Brain microvascular endothelial cell (primary cell): ENCODE measurements around the gene ACP7.

Experiments used
- DNase-seq: peaks from one replicate; pipeline ENCODE4 v3.0.0-alpha.2; 2020
- H3K27ac ChIP-seq: fragments of 250-450 bp; sonication (Bioruptor Pico); 2 replicates; pipeline ENCODE4 v1.5.1; 2020; ENCODE audit warnings: mild to moderate bottlenecking, moderate library complexity
- H3K27me3 ChIP-seq: fragments of 250-450 bp; sonication (Bioruptor Pico); replicated peaks from 2 replicates; pipeline ENCODE4 v1.5.1; 2020; ENCODE audit warnings: mild to moderate bottlenecking
- H3K36me3 ChIP-seq: fragments of 250-450 bp; sonication (Bioruptor Pico); replicated peaks from 2 replicates; pipeline ENCODE4 v1.5.1; 2020; ENCODE audit warnings: mild to moderate bottlenecking
- H3K4me3 ChIP-seq: 2 replicates; pipeline ENCODE4 v1.5.1; 2011; ENCODE audit warnings: low read depth, mild to moderate bottlenecking, control low read depth, low read length, moderate library complexity
- in situ Hi-C: cut with HindIII; loops from 2 replicates; pipeline ENCODE4 v1.10.0; 2017; ENCODE audit warnings: low sequenced_read_pairs, low pct_ligation_motif_present
- TF ChIP-seq, protein P1 (sequence below): IDR thresholded peaks from 2 replicates; pipeline ENCODE4 v1.5.1; 2011; ENCODE audit warnings: low read depth, mild to moderate bottlenecking, moderate library complexity, low read length, control low read depth, inconsistent platforms; ENCODE audit errors: missing control alignments

Gene ACP7

DNA sequence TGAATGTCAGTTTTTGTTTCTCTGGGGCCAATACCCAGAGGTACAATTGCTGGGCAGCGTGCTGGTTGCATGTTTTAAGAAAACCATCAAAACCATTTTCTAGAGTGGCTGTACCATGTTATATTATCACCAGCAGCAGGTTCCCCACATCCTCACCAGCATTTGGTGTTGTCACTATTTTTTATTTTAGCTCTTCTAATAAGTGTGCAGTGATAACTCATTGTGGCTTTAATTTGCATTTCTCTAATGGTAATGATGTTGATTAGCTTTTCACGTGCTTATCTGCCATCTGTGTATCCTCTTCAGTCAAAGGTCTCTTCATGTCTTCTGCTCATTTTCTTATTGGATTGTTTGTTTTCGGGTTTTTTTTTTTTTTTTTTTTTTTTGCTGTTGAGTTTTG, 63.3 kb downstream of the ACP7 start:
- in situ Hi-C loops = no loop called here
- TF ChIP-seq, protein P1, sequence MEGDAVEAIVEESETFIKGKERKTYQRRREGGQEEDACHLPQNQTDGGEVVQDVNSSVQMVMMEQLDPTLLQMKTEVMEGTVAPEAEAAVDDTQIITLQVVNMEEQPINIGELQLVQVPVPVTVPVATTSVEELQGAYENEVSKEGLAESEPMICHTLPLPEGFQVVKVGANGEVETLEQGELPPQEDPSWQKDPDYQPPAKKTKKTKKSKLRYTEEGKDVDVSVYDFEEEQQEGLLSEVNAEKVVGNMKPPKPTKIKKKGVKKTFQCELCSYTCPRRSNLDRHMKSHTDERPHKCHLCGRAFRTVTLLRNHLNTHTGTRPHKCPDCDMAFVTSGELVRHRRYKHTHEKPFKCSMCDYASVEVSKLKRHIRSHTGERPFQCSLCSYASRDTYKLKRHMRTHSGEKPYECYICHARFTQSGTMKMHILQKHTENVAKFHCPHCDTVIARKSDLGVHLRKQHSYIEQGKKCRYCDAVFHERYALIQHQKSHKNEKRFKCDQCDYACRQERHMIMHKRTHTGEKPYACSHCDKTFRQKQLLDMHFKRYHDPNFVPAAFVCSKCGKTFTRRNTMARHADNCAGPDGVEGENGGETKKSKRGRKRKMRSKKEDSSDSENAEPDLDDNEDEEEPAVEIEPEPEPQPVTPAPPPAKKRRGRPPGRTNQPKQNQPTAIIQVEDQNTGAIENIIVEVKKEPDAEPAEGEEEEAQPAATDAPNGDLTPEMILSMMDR = no peak
- DNase-seq = no peak
- H3K27ac ChIP-seq = no peak overlapping the region
- no peaks in the 10 kb centered on the region for H3K27me3 ChIP-seq
- no peak overlapping the region for H3K4me3 ChIP-seq
- no peaks in the 10 kb centered on the region for H3K36me3 ChIP-seq

DNA sequence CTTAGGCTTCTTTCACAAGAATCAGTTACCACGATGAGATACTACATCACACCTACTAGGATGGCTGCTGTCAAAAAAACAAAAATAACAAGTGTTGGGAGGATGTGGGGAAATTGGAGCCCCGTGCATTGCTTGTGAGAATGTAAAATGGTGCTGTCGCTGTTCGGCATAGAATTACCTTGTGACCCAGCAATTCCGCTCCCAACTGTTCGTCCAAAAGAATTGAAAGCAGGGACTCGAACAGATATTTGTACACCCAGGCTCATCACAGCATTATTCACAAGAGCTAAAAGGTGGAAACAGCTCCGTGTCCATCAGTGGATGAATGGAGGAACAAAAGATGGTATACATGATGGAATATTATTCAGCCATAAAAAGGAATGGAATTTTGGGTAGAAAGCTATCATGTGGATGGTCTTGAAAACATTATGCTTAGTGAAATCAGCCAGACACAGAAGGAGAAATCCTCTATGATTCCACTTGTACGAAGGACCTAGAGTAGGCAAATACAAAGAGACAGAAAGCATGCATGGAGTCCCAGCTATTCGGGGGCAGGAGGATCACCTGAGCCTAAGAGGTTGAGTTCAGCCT, 64.9 kb downstream of the ACP7 start:
- no peak overlapping the region for H3K4me3 ChIP-seq
- no peak for DNase-seq
- H3K27me3 ChIP-seq = no peaks in the 10 kb centered on the region
- in situ Hi-C loops = no loop called here
- H3K27ac ChIP-seq = no peak overlapping the region
- TF ChIP-seq, protein P1 = no peak
- H3K36me3 ChIP-seq = no peaks in the 10 kb centered on the region

DNA sequence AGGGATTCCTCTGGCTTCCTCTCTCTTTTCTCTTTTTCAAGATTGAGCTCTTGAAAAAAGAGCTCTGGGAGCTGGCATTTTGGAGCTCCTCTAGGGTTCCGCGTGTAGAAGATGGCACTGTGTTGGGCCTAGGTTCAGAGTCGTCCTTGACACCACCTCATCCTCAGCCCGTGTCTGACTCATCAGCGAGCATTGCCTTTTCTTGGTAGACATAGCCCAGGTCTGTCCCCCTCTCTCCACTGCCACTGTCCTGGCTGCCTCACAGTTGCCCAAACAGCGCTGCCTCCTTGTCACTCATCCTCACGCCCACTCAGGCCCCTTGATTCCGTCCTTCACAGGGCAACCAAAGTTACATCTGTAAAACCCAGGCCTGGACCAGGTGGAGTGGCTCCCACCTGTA, 66.1 kb downstream of the ACP7 start:
- in situ Hi-C loops = no loop called here
- TF ChIP-seq, protein P1 = no peak
- H3K4me3 ChIP-seq = no peak overlapping the region
- H3K27ac ChIP-seq = no peak overlapping the region
- no peak for DNase-seq
- H3K27me3 ChIP-seq = no peaks in the 10 kb centered on the region
- H3K36me3 ChIP-seq = no peaks in the 10 kb centered on the region

DNA sequence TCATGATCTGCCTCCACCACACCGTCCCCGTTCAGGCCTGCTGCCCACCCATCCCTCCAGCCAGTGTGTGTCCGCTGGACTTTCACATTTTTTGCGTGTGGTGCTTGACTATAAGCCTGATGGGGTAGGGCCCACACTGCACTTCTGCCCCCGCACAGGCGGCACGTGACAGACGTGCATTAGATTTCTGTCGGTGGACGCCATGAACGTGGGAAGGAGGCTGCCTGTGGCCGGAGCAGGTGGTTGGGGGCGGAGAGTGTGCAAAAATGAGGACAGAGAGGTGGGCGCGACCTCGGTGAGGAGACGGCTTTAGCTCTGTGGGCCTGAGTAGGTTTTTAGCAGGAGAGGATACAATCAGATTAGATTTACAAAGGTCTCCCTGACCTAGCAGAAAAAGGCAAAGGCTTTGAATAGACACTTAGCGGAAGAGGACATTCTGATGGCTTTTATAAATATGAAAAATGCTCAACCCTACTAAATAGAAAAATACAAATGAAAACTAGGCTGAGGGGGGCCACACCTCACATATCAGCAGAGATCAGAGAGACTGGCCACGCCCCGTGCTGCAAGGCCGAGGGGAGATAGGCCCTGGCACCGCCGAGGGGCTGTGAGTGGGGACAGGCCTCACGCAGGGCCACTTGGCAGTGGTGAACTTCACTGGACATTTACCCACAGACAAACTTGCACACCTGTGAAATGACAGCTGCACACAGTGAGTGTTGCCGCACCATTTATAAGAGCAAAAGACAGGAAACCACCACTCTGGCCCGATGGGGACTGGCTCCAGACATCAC, 66.8 kb downstream of the ACP7 start:
- no peak for DNase-seq
- no peaks in the 10 kb centered on the region for H3K36me3 ChIP-seq
- no peaks in the 10 kb centered on the region for H3K27me3 ChIP-seq
- TF ChIP-seq, protein P1 = no peak
- no peak overlapping the region for H3K27ac ChIP-seq
- H3K4me3 ChIP-seq = no peak overlapping the region
- in situ Hi-C loops = no loop called here

DNA sequence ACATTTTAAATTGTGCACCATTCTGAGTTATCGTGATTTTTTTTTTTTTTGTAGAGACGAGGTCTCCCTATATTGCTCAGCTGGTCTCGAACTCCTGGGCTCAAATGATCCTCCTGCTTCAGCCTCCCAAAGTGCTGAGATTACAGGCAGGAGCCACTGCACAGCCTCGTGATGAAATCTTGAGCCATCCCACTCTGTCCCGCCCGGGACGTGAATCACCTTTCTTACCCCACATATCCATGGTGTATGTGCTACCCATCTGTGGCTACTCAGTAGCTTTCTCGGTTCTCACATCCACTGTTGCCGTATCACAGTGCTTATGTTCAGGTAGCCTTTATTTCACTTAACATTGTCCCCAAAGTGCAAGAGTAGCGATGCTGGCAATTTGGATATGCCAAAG, 67.9 kb downstream of the ACP7 start:
- Histone ChIP-seq H3K4me3 (no peak overlapping the region), H3K36me3 (no peaks in the 10 kb centered on the region), H3K27ac (no peak overlapping the region), H3K27me3 (no peaks in the 10 kb centered on the region)
- in situ Hi-C loops = no loop called here
- DNase-seq = no peak
- TF ChIP-seq, protein P1 = no peak
